Measurements from ENCODE around the gene TYMP.
"Not testable (repeated sequence)": the region's sequence is repeated elsewhere in the genome, so short reads cannot be mapped to it uniquely, and the experiment has no call there.

TYMP gene

DNA sequence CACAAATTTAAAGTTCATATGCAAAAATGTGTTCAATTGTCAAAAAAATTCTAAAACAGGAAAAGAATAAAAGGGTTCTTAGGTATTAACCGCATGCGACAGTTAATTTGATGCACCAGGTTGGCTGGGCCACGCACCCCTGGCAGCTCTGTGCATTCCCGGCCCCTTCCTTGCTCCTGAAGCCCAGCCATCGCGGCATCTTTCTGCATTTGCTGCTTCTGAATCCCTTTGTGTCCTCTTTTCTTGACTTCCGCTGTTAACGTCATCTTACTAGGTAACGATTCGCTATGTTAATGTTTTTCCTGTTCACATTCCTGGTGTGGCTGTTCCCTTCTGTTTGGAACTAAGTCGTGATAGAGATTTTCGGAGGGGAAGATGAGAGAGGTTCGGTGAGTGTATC is 8.0 kb upstream of the TYMP start:
- no peak for DNase-seq (ENCODE audit: low read depth)

- no peak for DNase-seq (ENCODE audit: low read depth)
These were observed 6.4 kb upstream of the TYMP start for GRCh38 chr22:50536226-50536625.

GRCh38 chr22:50535113-50535512 is 5.3 kb upstream of the TYMP start:
- no peak for DNase-seq (ENCODE audit: low read depth)

DNA sequence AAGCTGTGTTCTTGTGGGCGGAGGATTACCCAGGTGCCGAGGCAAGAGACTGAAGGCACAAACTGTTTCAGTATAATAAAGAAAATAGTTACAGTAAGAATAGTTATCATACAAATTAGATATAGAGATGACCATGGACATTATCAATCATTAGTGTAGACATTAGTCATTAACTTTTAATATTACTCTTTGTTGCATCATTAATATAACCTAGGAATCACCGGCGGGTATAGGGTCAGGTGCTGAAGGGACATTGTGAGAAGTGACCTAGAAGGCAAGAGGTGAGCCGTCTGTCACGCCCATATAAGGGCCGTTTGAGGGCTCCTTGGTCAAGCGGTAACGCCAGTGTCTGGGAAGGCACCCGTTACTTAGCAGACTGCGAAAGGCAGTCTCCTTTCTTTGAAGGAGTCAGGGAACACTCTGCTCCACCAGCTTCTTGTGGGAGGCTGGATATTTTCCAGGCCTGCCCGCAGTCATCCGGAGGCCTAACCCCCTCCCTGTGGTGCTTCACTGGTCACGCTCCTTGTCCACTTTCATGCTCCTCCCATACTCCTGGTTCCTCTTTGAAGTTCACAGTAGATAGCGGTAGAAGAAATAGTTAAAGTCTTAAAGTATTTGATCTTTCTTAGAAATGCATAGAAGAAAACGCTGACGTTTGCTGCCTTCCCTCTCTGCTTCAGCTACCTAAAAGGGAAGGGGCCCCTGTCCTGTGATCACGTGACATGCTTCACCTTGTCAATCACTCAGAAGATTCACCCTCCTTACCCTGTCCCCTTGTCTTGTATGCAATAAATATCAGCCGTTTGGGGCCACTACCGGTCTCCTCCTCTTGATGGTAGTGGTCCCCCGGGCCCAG is 4.3 kb upstream of the TYMP start:
- not testable (repeated sequence) for DNase-seq (ENCODE audit: low read depth)

- DNase-seq (ENCODE audit: low read depth): no peak
These were observed 3.3 kb upstream of the TYMP start for GRCh38 chr22:50532824-50533796.

DNA sequence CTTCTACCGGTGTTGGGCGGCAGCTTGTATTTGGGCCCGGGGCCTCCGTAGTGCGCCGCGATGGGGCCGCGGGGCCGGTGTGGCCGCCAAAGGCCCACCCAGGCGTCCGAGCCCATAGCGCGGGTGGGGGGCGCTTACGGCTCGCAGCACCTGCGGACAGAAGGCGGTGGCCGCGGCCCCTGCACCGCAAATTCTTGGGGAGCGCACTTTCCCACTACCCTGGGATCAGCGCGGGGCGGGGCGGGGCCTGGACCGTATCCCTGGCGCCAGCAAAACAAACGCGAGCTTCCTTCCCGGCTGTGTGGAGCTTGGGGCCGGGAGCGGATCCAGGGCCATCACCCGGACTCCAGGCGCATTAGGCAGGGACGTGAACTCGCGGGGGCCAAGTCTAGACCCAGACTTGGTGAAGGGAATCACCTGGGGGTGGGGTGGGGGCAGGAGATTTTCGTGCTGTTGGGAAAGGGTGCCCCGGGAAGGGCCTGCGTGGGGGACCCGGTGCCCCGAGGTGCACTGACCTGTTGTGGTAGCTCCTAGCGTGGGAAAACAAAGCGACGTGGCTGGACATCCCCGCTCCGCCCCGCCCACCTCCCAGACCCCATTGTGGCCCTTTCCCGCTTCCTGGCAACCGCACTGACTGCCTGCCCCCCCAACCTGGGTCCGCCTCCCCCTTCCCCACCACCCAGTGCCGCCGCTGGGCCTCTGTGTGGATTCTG is 2.3 kb upstream of the TYMP start:
- no peak for DNase-seq (ENCODE audit: low read depth)

DNA sequence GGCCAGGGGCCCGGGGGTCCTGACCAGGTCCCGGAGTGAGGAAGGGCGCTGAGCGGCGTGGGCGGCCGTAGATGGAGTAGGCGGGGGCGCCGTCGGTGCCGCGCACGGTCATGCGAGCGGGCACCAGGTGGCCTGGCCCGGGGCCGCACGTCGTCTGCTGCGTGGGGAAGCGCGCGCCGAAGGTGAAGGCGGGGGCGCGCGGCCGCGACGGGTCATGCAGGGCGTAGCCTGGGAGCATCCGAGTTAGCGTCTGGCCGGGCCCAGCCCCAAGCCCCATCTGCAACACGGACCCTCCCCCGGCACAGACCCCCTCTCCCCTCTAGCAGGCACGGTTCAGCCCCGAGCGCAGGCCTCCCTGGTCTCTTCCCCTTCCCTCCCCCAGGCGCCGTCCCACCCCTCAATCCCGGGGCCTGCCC is 1.7 kb upstream of the TYMP start:
- no peak for DNase-seq (ENCODE audit: low read depth)

GRCh38 chr22:50530877-50531545 is 1.2 kb upstream of the TYMP start:
- no peak for DNase-seq (ENCODE audit: low read depth)

- DNase-seq (ENCODE audit: low read depth): no peak
These were observed 716 bp upstream of the TYMP start for GRCh38 chr22:50530580-50530876.

DNA sequence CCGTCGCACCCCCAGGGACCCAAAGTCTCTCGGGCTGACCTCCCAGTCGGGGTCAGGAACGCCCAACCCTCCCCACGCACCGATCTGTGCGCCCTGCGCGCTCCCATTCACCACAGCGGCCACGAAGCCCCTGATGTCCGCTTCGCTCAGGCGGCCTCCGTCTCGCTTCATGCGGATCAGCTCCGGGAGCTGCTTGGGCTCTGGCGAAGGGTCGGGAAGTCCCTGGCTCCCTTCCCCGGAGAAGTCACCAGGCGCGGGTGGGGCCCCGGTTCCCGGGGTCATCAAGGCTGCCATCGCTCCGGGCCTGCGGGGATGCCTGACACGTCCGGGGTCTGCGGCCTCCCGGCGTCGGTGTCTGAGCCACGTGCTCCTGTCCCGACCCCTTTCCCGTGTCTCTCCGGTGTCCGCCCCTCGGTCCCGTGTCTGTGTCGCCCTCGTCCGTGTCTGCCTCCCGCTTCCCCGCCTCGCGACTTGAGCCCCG is 356 bp downstream of the TYMP start:
- no peak for DNase-seq (ENCODE audit: low read depth)

DNA sequence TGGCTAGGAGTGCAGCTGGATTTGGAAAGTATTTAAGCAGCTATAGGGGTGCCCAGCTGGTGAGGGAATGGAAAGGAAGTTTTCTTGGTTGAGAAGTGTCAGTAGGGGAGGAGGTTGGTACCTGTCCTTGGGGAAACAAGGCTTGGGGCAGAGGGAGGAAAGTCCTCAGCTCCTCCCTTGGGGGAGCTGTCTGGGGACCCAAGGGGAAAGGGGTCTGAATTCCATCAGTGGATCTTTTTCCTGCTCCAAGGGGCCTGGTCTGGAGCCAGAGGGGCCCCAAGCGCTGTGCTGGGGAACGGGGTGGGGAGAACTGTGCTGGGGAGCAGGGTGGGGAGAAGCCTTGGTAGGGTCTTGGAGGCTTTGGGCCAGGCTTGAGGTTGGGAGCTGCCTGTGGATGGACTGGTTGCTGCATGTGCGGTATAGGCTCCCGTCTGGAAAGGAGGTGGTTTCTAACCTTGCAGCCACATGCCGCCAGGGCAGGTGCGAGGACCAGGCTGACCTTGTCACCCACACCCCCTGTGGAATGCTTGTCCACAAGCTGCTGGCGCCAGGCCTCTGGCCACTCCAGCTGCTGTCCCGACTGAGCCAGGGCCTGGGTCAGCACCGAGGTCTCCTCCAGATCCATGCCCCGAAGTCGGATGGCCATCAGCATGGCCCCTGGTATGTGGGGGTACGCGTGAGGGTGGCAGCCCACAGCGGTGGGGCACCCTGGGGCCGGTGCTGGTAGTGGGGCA is 963 bp downstream of the TYMP start:
- no peak for DNase-seq (ENCODE audit: low read depth)

- DNase-seq (ENCODE audit: low read depth): no peak
These were observed 1.7 kb downstream of the TYMP start for GRCh38 chr22:50527921-50528681.

DNA sequence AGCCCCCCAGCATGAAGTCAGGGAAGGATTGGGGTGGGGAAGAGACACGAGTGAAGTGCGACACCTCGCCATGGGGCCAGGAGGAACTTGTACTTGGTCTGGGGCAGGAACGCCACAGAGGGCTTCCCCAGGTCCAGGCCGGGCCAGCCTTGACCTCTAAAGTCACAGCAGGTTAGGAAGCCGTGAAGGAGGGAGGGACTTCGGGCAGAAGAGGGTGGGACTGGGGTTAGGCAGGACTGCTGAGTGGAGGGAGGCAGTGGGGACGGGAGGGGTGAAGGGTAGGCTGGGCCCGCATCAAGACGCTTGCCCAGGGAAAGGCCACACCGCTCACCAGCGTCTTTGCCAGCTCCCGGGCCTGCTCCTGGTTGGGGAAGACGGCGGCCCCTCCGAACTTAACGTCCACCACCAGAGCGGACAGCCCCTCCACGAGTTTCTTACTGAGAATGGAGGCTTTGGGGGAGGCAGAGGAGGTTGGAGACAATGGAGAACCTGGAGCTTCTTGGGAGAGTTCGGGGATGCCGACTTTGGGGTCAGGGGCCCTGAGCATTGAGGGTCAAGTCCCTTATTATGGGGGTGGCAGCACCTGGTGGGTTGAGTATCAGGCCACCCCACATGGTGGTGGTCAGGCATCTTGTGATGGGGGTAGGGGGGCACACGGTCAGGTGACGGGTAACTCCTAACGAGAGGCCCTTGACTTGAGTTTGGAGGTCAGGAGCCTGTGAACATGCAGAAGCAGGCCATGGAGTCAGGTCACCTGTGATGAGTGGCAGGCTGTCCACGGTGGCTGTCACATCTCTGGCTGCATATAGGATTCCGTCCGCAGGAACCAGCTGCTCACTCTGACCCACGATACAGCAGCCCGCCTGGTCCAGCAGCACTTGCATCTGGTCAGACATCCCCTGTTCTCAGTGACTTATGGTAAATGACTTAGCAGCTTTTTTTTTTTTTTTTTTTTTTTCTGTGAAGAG is 2.7 kb downstream of the TYMP start:
- no peak for DNase-seq (ENCODE audit: low read depth)

GRCh38 chr22:50526108-50526833 is 3.5 kb downstream of the TYMP start:
- no peak for DNase-seq (ENCODE audit: low read depth)

- no peak for DNase-seq (ENCODE audit: low read depth)
These were observed 4.0 kb downstream of the TYMP start for GRCh38 chr22:50525858-50526107.

GRCh38 chr22:50525104-50525857 is 4.5 kb downstream of the TYMP start, which contains the start of gene SCO2:
Gene SCO2 (minus strand): TSS chr22:50525598. CDS start chr22:50524411, 1,187 bp downstream.
- peak; percentile 82 for DNase-seq (ENCODE audit: low read depth)

- no peak for DNase-seq (ENCODE audit: low read depth)
These were observed 5.1 kb downstream of the TYMP start for GRCh38 chr22:50524676-50525103.
